Measurements from ENCODE around the gene GRAMD2B.

- TF ChIP-seq CTCF (IDR thresholded peaks at IDR 0.05): no peak
- TF ChIP-seq POLR2A (IDR thresholded peaks at IDR 0.05): no peak
These were observed 12.5 kb downstream of the GRAMD2B start for GRCh38 chr5:126435714-126436113.

Data from breast epithelium (tissue), 3 donors.